Sigmoid colon (tissue), 7 donors: ENCODE results near the gene ZNF268. TPM values are rescaled to one million over a fixed set of nuclear protein-coding genes. Genes with fewer than 3 reads are reported as not detected.

Source experiments
- DNase-seq: peaks from one replicate; pipeline ENCODE4 v3.0.0-alpha.2; 2019
- H3K27ac ChIP-seq, 4 donors: fragments of 200-600 bp; sonication (generic); one replicate each; pipeline ENCODE4 v1.5.1; 2016 to 2019; ENCODE audit warnings: mild to moderate bottlenecking in 1 of 4
- H3K27me3 ChIP-seq, 3 donors: fragments of 200-600 bp; sonication (generic); one replicate each; pipeline ENCODE4 v1.5.1; 2019; ENCODE audit warnings: mild to moderate bottlenecking in 1 of 3
- H3K36me3 ChIP-seq, 4 donors: fragments of 200-600 bp; sonication (generic); one replicate each; pipeline ENCODE4 v1.5.1; 2016 to 2019
- H3K4me1 ChIP-seq, 4 donors: fragments of 200-600 bp; sonication (generic); one replicate each; pipeline ENCODE4 v1.5.1; 2017 to 2019
- H3K4me3 ChIP-seq, 4 donors: fragments of 200-600 bp; sonication (generic); one replicate each; pipeline ENCODE4 v1.5.1; 2017 to 2019; ENCODE audit warnings: mild to moderate bottlenecking in 2 of 4, moderate library complexity in 1 of 4
- H3K9me3 ChIP-seq, 4 donors: fragments of 200-600 bp in 3 of 4; sonication (generic) in 3 of 4; one replicate each; pipeline versions ENCODE4 v1.5.1 to v1.6.1; 2013 to 2019
- CTCF ChIP-seq, 4 experiments: fragments of 450-650 bp in 3 of 4; fragments of 200-600 bp in 1 of 4; IDR thresholded peaks; one replicate each; pipeline ENCODE4 v1.5.1; 2016 to 2019; ENCODE audit warnings: antibody characterized with exemption in 4 of 4, mild to moderate bottlenecking in 3 of 4, moderate library complexity in 2 of 4
- EP300 ChIP-seq, 4 donors: sonication (generic); formaldehyde crosslinking; IDR thresholded peaks; one replicate each; pipeline ENCODE4 v1.6.1; 2017; ENCODE audit warnings: antibody characterized with exemption in 4 of 4
- POLR2A ChIP-seq, 2 donors: fragments of 450-650 bp; IDR thresholded peaks; one replicate each; pipeline ENCODE4 v1.6.1; 2016; ENCODE audit warnings: antibody characterized with exemption in 2 of 2, mild to moderate bottlenecking in 2 of 2, moderate library complexity in 2 of 2
- POLR2AphosphoS5 ChIP-seq, 4 donors: sonication (generic); formaldehyde crosslinking; IDR thresholded peaks; one replicate each; pipeline ENCODE4 v1.6.1; 2017; ENCODE audit warnings: antibody characterized with exemption in 4 of 4
- WGBS, 2 donors: extraction: QIAGEN DNeasy Blood & Tissue Kit; methylation state at CpG; one replicate each; pipeline ENCODE4 v1.1.7; 2013; 5-methylcytosine and 5-hydroxymethylcytosine counted together
- intact Hi-C: fragments of 100-400 bp; cut with DNase I; formaldehyde crosslinking; loops from one replicate; pipeline ENCODE4 v1.15.1; 2023
- polyA plus RNA-seq, 3 donors: library from polyadenylated mRNA; stranded (reverse); fragments of 200-250 nt; gene quantifications; one replicate each; pipeline ENCODE4 v1.2.3, GENCODE V29; 2013
- total RNA-seq, 4 donors: library from RNA; depleted of rRNA; stranded (reverse); fragments of >200 nt; gene quantifications; one replicate each; pipeline ENCODE4 v1.1.0, GENCODE V29; 2016
- donor health status: healthy with polysubstance abuse.
- donor health status: Bipolar disorder and iron deficiency.
- donor health status: healthy.

ZNF268 gene
- total and polyA plus RNA-seq, 7 donors: 2.8 to 21.9 (median 12.8) TPM

- intact Hi-C loops: no loop called here
- TF ChIP-seq CTCF (IDR thresholded peaks at IDR 0.05): no peak
- no peak for TF ChIP-seq EP300 (IDR thresholded peaks at IDR 0.05)
- TF ChIP-seq POLR2AphosphoS5 (IDR thresholded peaks at IDR 0.05): no peak
- TF ChIP-seq POLR2A (IDR thresholded peaks at IDR 0.05): no peak
- H3K36me3 ChIP-seq: no peaks in the 10 kb centered on the region
- no peak overlapping the region for H3K27ac ChIP-seq
- no peak overlapping the region for H3K4me3 ChIP-seq
- no peaks in the 10 kb centered on the region for H3K4me1 ChIP-seq
- 90 to 96% methylated on average over 3 of the region's 3 CpGs for WGBS, 2 donors
- no peak for DNase-seq
- no peaks in the 10 kb centered on the region for H3K27me3 ChIP-seq
- peaks cover 17 to 52% (median 23%) of the 10 kb centered on the region in 4 donors for H3K9me3 ChIP-seq
Measured at GRCh38 chr12:133165776-133166175, 15.5 kb upstream of the ZNF268 start.

- Histone ChIP-seq H3K9me3 (peaks cover 0 to 34% (median 13%) of the 10 kb centered on the region in 4 donors), H3K36me3 (no peaks in the 10 kb centered on the region), H3K4me3 (no peak overlapping the region), H3K27ac (no peak overlapping the region), H3K27me3 (no peaks in the 10 kb centered on the region), H3K4me1 (no peaks in the 10 kb centered on the region)
- TF ChIP-seq EP300 (IDR thresholded peaks at IDR 0.05) (no peak), CTCF (IDR thresholded peaks at IDR 0.05) (no peak), POLR2A (IDR thresholded peaks at IDR 0.05) (no peak), POLR2AphosphoS5 (IDR thresholded peaks at IDR 0.05) (no peak)
- WGBS, 2 donors: 85 to 93% methylated on average over 1 of the region's 1 CpG
- DNase-seq: no peak
- intact Hi-C loops: no loop called here
Measured at GRCh38 chr12:133172491-133172890, 8.8 kb upstream of the ZNF268 start.

- DNase-seq: no peak
- H3K27ac ChIP-seq: no peak overlapping the region
- peaks cover 0 to 39% (median 12%) of the 10 kb centered on the region in 4 donors for H3K9me3 ChIP-seq
- no peaks in the 10 kb centered on the region for H3K4me1 ChIP-seq
- 76 to 84% methylated on average over 1 of the region's 1 CpG for WGBS, 2 donors
- H3K27me3 ChIP-seq: no peaks in the 10 kb centered on the region
- TF ChIP-seq POLR2A (IDR thresholded peaks at IDR 0.05): no peak
- TF ChIP-seq POLR2AphosphoS5 (IDR thresholded peaks at IDR 0.05): no peak
- TF ChIP-seq EP300 (IDR thresholded peaks at IDR 0.05): no peak
- no peak for TF ChIP-seq CTCF (IDR thresholded peaks at IDR 0.05)
- no peaks in the 10 kb centered on the region for H3K36me3 ChIP-seq
- intact Hi-C loops: no loop called here
- no peak overlapping the region for H3K4me3 ChIP-seq
Measured at GRCh38 chr12:133174901-133175300, 6.4 kb upstream of the ZNF268 start.

- Histone ChIP-seq H3K9me3 (peaks cover 4 to 27% (median 8%) of the 10 kb centered on the region in 4 donors), H3K27ac (peak overlapping the region in 2 of 4 donors; percentile 74 to 81), H3K36me3 (peaks cover 0 to 32% (median 20%) of the 10 kb centered on the region in 4 donors), H3K4me3 (peak overlapping the region in 2 of 4 donors; percentile 80 to 82), H3K4me1 (peaks cover 0 to 13% (median 6%) of the 10 kb centered on the region in 4 donors), H3K27me3 (no peaks in the 10 kb centered on the region)
- TF ChIP-seq POLR2AphosphoS5 (IDR thresholded peaks at IDR 0.05) (no peak), EP300 (IDR thresholded peaks at IDR 0.05) (no peak), CTCF (IDR thresholded peaks at IDR 0.05) (no peak), POLR2A (IDR thresholded peaks at IDR 0.05) (no peak)
- intact Hi-C loops: loop anchor here (1.0 kb wide), 4 partner anchors 50 to 194 kb away; partner anchors contain the start of genes ZNF10, ZNF140, ZNF26 and ZNF84
- DNase-seq: no peak
- WGBS, 2 donors: 97% methylated on average over 8 of the region's 8 CpGs
Measured at GRCh38 chr12:133180669-133181068, 626 bp upstream of the ZNF268 start.

GRCh38 chr12:133190176-133190575, 8.9 kb downstream of the ZNF268 start:
- intact Hi-C loops: no loop called here
- TF ChIP-seq EP300 (IDR thresholded peaks at IDR 0.05) (no peak), POLR2A (IDR thresholded peaks at IDR 0.05) (no peak), CTCF (IDR thresholded peaks at IDR 0.05) (no peak), POLR2AphosphoS5 (IDR thresholded peaks at IDR 0.05) (no peak)
- no peak for DNase-seq
- Histone ChIP-seq H3K9me3 (peaks cover 30 to 83% (median 77%) of the 10 kb centered on the region in 4 donors), H3K4me1 (no peaks in the 10 kb centered on the region), H3K27ac (no peak overlapping the region), H3K27me3 (no peaks in the 10 kb centered on the region), H3K36me3 (peaks cover 71 to 100% (median 97%) of the 10 kb centered on the region in 4 donors), H3K4me3 (no peak overlapping the region)
- WGBS, 2 donors: 97 to 98% methylated on average over 2 of the region's 2 CpGs
